Fibroblast of lung (primary cell): ENCODE results near the gene WDR47. TPM values are rescaled to one million over a fixed set of nuclear protein-coding genes. Genes with fewer than 3 reads are reported as not detected.
A peak's percentile ranks its signal among the peaks of the same experiment; 100 is the strongest.

Experiments used
- DNase-seq, 2 donors: peaks; one replicate each; pipeline versions ENCODE4 v3.0.0 to v3.0.0-alpha.2; 2010; ENCODE audit warnings: low read depth in 2 of 2
- H2AFZ ChIP-seq: 2 replicates; pipeline ENCODE4 v1.5.1; 2012; ENCODE audit warnings: low read length, control low read depth, inconsistent platforms
- H3K27ac ChIP-seq: 2 replicates; pipeline ENCODE4 v1.5.1; 2011; ENCODE audit warnings: low read length, control low read depth; ENCODE audit not compliant: insufficient read depth
- H3K27me3 ChIP-seq: 2 replicates; pipeline ENCODE4 v1.5.1; 2011; ENCODE audit warnings: mild to moderate bottlenecking, low read length; ENCODE audit not compliant: control insufficient read depth, insufficient read depth
- H3K36me3 ChIP-seq: 2 replicates; pipeline ENCODE4 v1.5.1; 2011; ENCODE audit warnings: low read length; ENCODE audit not compliant: control insufficient read depth, insufficient read depth
- H3K4me1 ChIP-seq: 2 replicates; pipeline ENCODE4 v1.5.1; 2011; ENCODE audit warnings: low read length; ENCODE audit not compliant: control insufficient read depth, insufficient read depth; ENCODE audit errors: extremely low read depth
- H3K4me2 ChIP-seq: 2 replicates; pipeline ENCODE4 v1.5.1; 2011; ENCODE audit warnings: low read length, control low read depth; ENCODE audit not compliant: insufficient read depth; ENCODE audit errors: extremely low read depth
- H3K4me3 ChIP-seq, 4 experiments: fragments of 200-600 bp in 1 of 4; sonication (generic) in 1 of 4; replicated peaks in 1 of 4; 2 replicates each; pipeline ENCODE4 v1.5.1; 2011 to 2016; ENCODE audit warnings: low read length in 4 of 4, low read depth in 3 of 4, mild to moderate bottlenecking in 3 of 4, control low read depth in 2 of 4, inconsistent platforms in 1 of 4, mixed read lengths in 1 of 4; ENCODE audit not compliant: insufficient read depth in 1 of 4; ENCODE audit errors: control extremely low read depth in 1 of 4
- H3K79me2 ChIP-seq: 2 replicates; pipeline ENCODE4 v1.5.1; 2012; ENCODE audit warnings: mild to moderate bottlenecking, low read length, inconsistent platforms; ENCODE audit not compliant: control insufficient read depth, insufficient read depth
- H3K9ac ChIP-seq: 2 replicates; pipeline ENCODE4 v1.5.1; 2011; ENCODE audit warnings: mild to moderate bottlenecking, low read length, control low read depth; ENCODE audit not compliant: insufficient read depth
- H3K9me3 ChIP-seq: 2 replicates; pipeline ENCODE4 v1.5.1; 2012; ENCODE audit warnings: low read depth, low read length; ENCODE audit not compliant: control insufficient read depth, insufficient read depth
- H4K20me1 ChIP-seq: 2 replicates; pipeline ENCODE4 v1.5.1; 2011; ENCODE audit warnings: low read length; ENCODE audit not compliant: control insufficient read depth, insufficient read depth; ENCODE audit errors: extremely low read depth
- EZH2 ChIP-seq: IDR thresholded peaks from 2 replicates; pipeline ENCODE4 v1.5.1; 2012; ENCODE audit warnings: low read length, control low read depth, mild to moderate bottlenecking; ENCODE audit errors: missing control alignments
- polyA plus RNA-seq, 2 donors: library from polyadenylated mRNA; depleted of rRNA in 1 of 2; stranded (reverse) in 1 of 2; unstranded in 1 of 2; fragments of >200 nt; gene quantifications; 2 replicates each; pipeline ENCODE4 v1.2.1, GENCODE V29; 2011 to 2012; ENCODE audit warnings: missing spikeins in 1 of 2
- total RNA-seq: library from RNA; depleted of rRNA; stranded (reverse); fragments of >200 nt; gene quantifications from 2 replicates; pipeline ENCODE4 v1.2.1, GENCODE V29; 2014
- TF ChIP-seq, protein P1 (sequence below), 2 donors: IDR thresholded peaks in 1 of 2; conservative IDR thresholded peaks in 1 of 2; 1 replicate in 1 of 2; 2 replicates in 1 of 2; pipeline ENCODE4 v1.5.1; 2011 to 2012; ENCODE audit warnings: low read length in 2 of 2, control low read depth in 1 of 2, inconsistent platforms in 1 of 2, low read depth in 1 of 2, mild to moderate bottlenecking in 1 of 2

The WDR47 gene
- total and polyA plus RNA-seq, 2 donors (not counting 1 experiment from before 2014, with no cell fraction given): 19.7 to 22.6 TPM

DNA sequence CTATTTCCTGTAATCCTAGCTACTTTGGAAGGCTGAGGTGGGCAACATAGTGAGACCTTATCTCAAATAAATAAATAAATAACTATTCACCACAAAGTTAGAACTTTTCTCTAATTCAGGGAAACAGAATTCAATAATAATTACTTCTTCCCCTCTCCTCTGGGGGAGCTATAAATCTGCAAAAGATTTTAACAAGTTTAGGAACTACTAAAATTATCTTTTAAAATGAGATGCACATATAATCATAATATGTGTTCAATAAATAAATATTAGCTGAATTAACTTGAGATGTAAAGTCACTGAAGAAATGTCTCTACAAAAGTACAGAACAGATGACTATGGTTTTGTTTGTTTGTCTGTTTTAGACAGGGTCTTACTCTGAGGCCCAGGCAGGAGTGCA, 14.1 kb downstream of the WDR47 start:
- no peak overlapping the region for H3K4me2 ChIP-seq
- DNase-seq: no peak
- peaks cover 25% of the 10 kb centered on the region for H3K79me2 ChIP-seq
- no peak overlapping the region for H3K4me3 ChIP-seq
- no peaks in the 10 kb centered on the region for H3K27me3 ChIP-seq
- H3K9me3 ChIP-seq: no peaks in the 10 kb centered on the region
- H4K20me1 ChIP-seq: no peaks in the 10 kb centered on the region
- no peaks in the 10 kb centered on the region for H3K36me3 ChIP-seq
- no peaks in the 10 kb centered on the region for H3K4me1 ChIP-seq
- H3K9ac ChIP-seq: no peak overlapping the region
- H2AFZ ChIP-seq: no peak overlapping the region
- no peak overlapping the region for H3K27ac ChIP-seq
- TF ChIP-seq, protein P1, sequence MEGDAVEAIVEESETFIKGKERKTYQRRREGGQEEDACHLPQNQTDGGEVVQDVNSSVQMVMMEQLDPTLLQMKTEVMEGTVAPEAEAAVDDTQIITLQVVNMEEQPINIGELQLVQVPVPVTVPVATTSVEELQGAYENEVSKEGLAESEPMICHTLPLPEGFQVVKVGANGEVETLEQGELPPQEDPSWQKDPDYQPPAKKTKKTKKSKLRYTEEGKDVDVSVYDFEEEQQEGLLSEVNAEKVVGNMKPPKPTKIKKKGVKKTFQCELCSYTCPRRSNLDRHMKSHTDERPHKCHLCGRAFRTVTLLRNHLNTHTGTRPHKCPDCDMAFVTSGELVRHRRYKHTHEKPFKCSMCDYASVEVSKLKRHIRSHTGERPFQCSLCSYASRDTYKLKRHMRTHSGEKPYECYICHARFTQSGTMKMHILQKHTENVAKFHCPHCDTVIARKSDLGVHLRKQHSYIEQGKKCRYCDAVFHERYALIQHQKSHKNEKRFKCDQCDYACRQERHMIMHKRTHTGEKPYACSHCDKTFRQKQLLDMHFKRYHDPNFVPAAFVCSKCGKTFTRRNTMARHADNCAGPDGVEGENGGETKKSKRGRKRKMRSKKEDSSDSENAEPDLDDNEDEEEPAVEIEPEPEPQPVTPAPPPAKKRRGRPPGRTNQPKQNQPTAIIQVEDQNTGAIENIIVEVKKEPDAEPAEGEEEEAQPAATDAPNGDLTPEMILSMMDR (conservative IDR thresholded peaks at IDR 0.05 in 1 of 2, IDR thresholded peaks at IDR 0.05 in 1 of 2; ENCODE audit: low read depth in 1 of 2, low read length in 2 of 2): no peak
- TF ChIP-seq EZH2: no peak

DNA sequence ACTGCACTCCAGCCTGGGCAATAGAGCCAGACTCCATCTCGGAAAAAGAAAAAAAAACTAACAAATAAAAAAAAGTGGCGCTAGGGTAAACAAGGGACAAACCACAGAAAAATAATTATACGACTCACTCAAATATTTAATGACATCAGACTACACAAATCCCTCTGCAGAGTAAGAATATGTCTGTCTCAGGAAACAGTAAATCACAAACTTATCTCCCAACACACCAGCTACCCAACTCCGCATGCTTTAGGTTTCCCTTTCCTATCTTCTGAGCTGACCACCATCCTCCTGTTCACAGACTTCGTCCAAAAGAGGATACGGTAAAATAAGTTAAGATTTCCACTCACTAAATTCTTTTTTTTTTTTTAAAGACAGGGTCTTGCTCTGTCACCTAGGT, 16.2 kb downstream of the WDR47 start:
- TF ChIP-seq EZH2: no peak
- TF ChIP-seq, protein P1 (conservative IDR thresholded peaks at IDR 0.05 in 1 of 2, IDR thresholded peaks at IDR 0.05 in 1 of 2; ENCODE audit: low read depth in 1 of 2, low read length in 2 of 2): no peak
- H3K27ac ChIP-seq: no peak overlapping the region
- DNase-seq: peak in 1 of 2 donors; percentile 22
- no peaks in the 10 kb centered on the region for H3K36me3 ChIP-seq
- no peak overlapping the region for H3K9ac ChIP-seq
- no peak overlapping the region for H3K4me3 ChIP-seq
- no peak overlapping the region for H2AFZ ChIP-seq
- no peaks in the 10 kb centered on the region for H3K27me3 ChIP-seq
- H3K9me3 ChIP-seq: no peaks in the 10 kb centered on the region
- H3K79me2 ChIP-seq: peaks cover 21% of the 10 kb centered on the region
- no peak overlapping the region for H3K4me2 ChIP-seq
- H3K4me1 ChIP-seq: no peaks in the 10 kb centered on the region
- H4K20me1 ChIP-seq: no peaks in the 10 kb centered on the region

DNA sequence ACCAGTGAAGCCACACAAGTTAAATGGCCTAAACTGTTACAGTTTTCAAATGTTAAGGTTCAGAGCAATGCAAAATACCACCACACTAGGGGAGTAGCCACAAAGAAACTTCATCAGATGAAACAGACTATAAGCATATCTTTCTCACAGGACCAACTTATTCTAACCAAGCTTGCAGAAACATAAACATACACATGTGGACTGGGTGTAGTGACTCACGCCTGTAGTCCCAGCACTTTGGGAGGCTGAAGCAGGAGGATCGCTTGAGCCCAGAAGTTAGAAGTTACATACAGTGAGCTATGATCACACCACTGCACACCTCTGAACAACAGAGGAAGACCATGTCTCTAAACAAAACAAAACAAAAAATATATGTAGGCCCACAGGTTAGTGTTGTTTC, 17.3 kb downstream of the WDR47 start:
- no peaks in the 10 kb centered on the region for H4K20me1 ChIP-seq
- no peak for TF ChIP-seq EZH2
- TF ChIP-seq, protein P1 (conservative IDR thresholded peaks at IDR 0.05 in 1 of 2, IDR thresholded peaks at IDR 0.05 in 1 of 2; ENCODE audit: low read depth in 1 of 2, low read length in 2 of 2): no peak
- no peak overlapping the region for H3K4me3 ChIP-seq
- H3K27me3 ChIP-seq: no peaks in the 10 kb centered on the region
- H3K79me2 ChIP-seq: peaks cover 17% of the 10 kb centered on the region
- no peak overlapping the region for H2AFZ ChIP-seq
- H3K36me3 ChIP-seq: no peaks in the 10 kb centered on the region
- H3K9me3 ChIP-seq: no peaks in the 10 kb centered on the region
- no peak overlapping the region for H3K27ac ChIP-seq
- H3K9ac ChIP-seq: no peak overlapping the region
- H3K4me1 ChIP-seq: no peaks in the 10 kb centered on the region
- peak in 1 of 2 donors; percentile 13 for DNase-seq
- H3K4me2 ChIP-seq: no peak overlapping the region
